Stimulated activated CD4-positive, alpha-beta T cell treated with anti-CD3 and anti-CD28 coated beads, Interleukin-1b, Interleukin-23, amount 100 ng/mL, for 48 hours (primary cell): ENCODE data around the gene DHTKD1.
A peak's percentile ranks its signal among the peaks of the same experiment; 100 is the strongest.
"Not testable (repeated sequence)": the region's sequence is repeated elsewhere in the genome, so short reads cannot be mapped to it uniquely, and the experiment has no call there.

Source experiments
- DNase-seq: peaks from one replicate; pipeline ENCODE4 v3.0.0-alpha.2; 2020

Gene DHTKD1

DNA sequence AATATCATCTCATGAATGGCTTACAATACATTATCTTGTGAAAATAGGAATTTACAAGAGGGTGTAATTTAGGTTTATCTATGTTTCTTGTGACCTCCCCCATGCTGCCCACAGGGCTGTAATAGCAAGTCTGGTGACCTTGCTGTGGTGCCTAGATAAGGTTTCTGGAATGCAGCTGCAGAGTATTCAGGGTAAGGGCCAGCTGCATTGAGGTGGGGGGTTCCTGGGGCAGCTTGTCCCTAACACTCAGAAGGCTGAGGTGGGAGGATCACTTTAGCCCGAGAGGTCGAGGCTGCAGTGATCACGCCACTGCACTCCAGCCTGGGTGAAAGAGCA is 5.3 kb upstream of the DHTKD1 start:
- DNase-seq, result no peak

DNA sequence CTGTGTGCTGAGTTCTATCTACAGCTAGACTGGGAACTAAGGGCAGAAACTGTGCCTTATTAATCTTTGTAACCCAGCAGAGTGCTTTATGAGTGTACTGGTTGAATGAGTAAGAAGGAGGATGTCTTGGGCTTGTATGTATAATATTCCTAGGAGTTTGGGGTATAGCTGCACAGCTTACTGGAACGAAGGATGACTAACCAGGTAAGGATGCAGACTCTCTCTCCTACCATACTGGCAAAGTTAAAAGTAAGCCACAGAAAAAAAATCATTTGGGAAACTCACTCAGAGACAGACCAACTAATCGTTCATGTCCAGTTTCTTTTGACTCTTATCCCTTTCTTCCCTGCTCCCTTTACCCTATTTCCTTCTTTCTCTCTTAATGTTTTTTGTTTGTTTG is 1.4 kb upstream of the DHTKD1 start:
- DNase-seq, result no peak

DNA sequence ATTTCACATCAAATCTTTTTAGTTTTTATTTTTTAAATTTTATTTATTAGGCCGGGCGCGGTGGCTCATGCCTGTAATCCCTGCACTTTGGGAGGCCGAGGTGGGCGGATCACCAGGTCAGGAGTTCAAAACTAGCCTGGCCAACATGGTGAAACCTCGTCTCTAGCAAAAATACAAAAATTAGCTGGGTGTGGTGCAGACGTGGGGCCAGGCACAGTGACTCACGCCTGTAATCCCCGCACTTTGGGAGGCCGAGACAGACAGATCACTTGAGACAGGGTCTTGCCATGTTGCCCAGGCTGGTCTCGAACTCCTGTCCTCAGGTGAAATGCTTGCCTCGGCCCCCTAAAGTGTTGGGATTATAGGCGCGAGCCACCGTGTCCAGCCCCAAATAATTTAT is 2.7 kb downstream of the DHTKD1 start:
- not testable (repeated sequence) for DNase-seq

DNA sequence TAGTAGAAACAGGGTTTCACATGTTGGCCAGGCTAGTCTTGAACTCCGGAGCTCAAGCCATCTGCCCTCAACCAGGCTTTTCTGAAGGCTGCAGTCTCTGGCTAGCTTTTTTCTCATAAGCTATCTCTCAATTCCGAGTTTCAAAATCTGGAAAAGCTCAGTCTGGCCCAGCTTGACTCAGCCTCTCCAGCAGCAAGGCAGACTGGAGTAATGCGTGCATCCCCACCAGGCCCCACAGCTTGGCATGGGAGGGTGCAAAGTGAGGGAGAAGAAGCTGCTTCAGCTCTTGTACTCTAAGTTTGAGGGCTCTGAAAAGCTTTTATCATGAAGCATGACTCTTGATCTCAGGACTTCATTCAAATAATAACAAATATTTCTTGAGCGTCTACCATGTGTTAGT is 4.8 kb downstream of the DHTKD1 start:
- DNase-seq, result no peak

DNA sequence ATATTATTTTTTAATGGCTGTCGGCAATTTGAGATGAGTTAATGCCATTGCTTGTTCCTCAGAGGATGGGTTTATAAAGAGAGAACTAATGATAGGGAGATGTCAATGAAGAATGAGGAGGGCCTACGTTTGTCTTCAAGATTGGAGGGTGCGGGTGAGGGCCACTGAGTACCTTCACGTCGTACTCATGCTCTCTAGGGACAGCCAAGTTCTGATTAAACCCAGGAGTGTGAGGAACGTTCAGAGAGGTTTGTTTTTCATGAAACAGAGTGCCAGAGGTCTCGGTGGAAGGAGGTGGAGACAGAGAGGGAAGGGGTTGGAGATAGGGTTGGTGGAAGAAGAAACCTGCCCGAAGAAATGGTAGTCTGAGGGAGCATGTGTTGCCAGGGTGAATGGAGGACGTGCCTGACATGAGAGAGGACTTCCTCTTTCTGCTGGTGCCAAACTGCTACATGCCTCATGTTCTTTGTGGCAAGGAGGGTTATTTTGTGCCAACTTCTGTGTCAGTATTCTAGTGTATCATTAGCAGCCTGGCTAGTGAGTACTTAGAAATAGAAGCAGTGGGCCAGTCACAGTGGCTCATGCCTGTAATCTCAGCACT is 8.9 kb downstream of the DHTKD1 start:
- DNase-seq, result no peak

DNA sequence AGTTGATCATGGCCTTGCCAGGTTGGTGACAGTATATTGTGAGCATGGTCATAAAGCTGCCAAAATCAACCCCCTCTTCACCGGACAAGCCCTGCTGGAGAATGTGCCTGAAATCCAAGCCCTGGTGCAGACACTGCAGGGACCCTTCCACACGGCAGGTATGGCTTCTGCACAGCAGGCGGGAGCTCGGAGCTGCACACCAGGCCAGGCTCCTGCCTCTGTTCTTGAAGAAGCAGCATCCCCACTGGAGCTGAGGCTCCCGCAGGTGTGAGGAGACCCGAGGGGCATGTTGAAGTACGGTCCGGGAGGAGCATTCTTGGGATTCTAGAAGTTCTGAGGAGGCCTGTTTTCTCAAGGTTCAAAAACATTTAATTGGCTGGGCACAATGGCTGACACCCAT is 12.7 kb downstream of the DHTKD1 start:
- no peak for DNase-seq

DNA sequence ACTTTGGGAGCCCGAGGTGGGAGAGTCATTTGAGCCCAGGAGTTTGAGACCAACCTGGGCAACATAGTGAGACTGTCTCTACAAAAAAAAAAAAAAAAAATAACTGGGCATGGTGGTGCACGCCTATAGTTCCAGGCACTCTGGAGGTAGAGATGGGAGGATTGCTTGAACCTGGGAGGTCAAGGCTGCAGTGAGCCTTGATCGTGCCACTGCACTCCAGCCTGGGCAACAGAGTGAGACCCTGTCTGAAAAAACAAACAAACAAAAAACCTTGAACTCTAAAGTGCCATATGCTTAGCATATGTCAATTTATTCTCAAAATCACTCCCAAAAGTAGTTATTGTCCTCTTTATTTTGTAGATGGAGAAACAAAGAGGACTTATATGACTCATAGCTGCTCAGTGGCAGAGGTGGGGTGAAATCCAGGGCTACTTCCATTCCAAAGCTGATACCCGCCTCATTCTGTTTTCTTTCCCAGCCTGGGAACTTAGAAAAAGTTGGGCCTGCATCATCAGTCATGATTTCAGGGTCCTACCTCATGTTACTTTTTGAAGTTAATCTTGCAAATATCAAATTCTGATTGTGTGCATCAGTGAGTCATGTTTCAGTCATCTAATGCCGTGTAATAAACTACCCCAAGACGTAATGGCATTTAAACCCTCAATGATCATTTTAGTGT is 13.3 kb downstream of the DHTKD1 start:
- no peak for DNase-seq

DNA sequence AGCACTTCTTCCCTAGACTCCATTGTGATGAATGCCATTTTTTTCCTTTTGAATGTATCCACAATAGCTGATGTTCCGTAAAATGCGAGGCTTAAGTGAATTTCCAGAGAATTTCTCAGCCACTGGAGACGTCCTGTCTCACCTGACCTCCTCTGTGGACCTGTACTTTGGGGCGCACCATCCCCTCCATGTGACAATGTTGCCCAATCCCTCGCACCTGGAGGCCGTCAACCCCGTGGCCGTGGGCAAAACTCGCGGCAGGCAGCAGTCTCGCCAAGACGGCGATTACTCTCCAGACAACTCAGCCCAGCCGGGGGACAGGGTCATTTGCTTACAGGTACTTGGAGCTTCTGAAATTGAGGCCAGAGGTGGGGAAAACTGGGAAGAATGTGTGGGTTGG is 20.2 kb downstream of the DHTKD1 start:
- no peak for DNase-seq

DNA sequence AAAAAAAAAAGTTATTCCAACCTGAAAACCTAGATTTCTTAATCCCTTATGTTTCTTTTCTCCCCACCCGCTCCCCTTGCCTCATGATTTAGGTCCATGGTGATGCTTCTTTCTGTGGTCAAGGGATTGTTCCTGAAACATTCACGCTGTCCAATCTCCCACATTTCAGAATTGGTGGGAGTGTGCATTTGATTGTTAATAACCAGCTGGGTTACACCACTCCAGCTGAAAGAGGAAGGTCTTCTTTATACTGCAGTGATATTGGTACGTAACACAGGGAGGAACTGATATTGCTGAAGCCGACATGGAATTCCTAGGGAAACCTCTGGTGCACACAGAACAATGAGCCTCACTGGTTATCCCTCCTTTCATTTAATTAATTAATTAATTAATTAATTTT is 22.7 kb downstream of the DHTKD1 start:
- DNase-seq, result no peak

DNA sequence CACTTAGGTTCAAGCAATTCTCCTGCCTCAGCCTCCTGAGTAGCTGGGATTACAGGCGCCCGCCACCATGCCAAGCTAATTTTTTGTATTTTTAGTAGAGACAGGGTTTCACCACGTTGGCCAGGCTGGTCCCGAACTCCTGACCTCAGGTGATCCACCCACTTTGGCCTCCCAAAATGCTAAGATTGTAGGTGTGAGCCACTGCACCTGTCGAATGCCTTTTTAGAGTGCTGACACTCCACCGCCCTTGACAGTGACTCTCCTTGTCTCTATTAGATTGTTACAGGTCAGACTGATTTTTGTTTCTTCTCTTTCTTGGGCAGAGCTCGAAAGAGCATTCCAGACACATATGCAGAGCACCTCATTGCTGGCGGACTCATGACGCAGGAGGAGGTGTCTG is 28.6 kb downstream of the DHTKD1 start:
- DNase-seq, result not testable (repeated sequence)

DNA sequence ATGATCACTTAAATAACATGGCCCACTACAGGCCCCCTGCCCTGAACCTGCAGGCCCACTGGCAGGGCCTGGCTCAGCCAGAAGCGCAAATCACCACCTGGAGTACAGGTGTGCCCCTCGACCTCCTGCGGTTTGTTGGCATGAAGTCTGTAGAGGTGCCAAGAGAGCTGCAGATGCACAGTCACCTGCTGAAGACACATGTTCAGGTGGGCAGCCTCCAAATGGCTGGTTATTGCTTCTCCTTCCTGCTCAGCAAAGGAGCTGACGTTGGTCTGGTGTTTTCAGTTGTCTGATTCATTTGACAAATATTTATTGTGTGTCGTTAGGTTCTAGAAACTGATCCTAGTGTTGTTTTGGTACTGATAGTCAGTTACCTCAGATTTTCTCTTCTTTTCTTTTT is 29.0 kb downstream of the DHTKD1 start:
- no peak for DNase-seq

DNA sequence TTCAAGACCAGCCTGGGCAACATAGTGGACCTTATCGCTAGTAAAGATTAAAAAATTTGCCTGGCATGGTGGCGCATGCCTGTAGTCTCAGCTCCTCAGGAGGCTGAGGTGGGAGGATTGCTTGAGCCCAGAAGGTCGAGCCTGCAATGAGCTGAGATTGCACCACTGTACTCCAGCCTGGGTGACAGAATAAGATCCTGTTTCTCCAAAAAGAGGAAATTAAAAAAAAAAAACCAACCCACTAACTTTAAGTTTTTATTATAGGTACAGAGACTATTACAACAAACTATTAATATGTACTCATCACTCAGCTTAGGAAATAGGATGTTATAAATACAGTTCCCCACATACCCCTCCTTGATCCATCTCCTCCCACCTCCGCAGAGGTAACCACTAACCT is 30.2 kb downstream of the DHTKD1 start:
- DNase-seq, result no peak

DNA sequence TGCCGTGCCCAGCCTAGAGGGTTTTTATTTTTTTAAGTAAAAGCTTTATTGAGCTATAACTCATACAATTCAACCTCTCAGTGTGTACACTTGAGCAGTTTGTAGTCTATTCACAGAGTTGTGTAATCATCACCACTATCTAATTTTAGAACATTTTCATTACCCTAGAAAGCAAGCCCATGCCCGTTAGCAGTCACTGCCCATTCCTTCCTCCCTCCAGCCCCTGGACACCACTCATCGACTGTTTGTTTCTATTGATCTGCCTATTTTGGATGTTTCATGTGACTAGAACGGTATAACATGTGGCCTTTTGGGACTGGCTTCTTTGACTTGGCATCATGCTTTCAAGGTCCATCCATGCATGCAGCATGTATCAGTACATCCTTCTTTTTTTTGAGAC is 35.0 kb downstream of the DHTKD1 start:
- DNase-seq, result no peak

DNA sequence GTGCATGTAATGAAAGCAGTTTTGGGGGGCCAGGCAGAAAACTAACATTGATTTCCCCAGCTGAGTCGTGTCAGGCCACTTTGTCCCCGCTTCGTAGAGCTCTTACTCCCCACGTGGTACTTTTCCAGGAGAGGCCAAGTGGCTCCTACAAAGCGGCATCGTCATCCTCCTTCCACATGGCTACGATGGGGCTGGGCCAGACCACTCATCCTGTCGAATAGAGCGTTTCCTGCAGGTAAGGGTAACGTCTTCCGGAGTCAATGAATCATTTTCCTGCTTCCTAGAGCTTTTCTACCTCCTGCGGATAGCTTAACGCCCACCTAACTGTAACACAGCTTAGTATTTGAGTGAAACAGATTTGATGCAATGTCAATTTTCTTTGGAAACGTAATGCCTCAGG is 39.0 kb downstream of the DHTKD1 start:
- DNase-seq, result no peak

DNA sequence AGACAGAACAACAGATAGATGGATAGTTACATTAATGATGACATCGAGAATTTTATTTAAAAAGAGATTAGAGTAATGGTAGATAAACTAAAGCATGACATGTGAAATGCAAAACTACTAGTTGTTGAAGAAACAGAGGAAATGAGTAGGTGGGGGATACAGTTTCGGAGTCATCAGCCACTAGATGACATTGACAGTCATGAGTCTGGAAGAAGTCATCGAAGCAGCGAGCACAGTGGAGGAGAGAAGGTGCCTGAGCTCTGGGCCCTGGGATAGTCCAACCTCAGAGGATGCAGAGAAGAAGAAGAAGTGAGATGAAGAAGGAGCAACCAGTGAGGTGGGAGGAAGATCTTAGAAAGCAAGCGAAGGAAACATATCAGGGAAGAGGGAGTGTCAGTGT is 40.5 kb downstream of the DHTKD1 start:
- no peak for DNase-seq

DNA sequence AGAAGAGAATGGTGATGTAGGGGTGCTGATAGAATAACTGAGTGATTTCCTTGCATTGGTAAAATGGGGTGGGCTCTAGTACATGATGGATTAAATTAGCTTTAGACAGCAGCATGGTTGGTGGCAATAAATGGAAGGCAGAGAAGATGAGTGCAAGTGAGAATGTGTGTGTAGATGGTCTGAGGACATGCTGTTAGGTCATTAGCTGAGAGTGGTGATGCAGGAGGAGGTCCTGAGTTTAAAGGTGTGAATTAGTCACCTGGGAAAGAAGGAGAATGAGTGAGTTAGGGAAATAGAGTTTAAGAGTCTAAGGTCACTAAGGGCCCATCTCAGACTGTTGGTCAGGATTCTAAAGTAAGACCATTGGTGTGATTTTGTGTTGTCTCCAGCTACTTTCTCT is 42.8 kb downstream of the DHTKD1 start:
- no peak for DNase-seq

DNA sequence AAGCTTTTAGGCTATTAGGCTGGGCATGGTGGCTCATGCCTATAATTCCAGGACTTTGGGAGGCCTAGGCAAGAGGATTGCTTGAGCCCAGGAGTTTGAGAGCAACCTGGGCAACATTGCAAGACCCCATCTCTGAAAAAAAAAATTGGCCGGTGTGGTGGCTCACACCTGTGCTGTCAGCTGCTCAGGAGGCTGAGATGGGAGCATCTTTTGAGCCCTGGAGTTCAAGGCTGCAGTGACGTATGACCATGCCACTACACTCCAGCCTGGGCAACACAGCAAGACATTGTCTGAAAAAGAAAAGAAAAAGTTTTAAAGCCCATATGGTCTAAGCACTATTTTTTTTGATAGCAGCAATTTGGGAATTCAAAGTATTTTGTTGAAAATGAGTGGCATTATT is 44.9 kb downstream of the DHTKD1 start:
- no peak for DNase-seq

DNA sequence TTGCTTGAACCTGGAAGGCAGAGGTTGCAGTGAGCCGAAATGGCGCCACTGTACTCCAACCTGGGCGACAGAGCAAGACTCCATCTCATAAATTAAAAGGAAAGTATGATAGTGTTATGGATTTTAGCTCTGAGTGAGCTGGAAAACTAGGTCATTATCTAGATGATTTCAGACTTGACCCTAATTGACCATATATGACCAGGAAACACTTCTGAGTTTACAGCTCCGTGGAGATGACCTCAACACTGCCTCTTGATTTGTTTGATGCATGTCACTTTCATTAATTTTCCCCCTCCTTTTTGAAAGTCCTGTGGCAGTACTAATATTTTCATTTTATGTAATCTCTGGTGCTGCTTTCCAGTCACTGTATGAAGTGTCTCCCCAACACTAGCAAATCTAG is 52.9 kb downstream of the DHTKD1 start:
- DNase-seq, result no peak

DNA sequence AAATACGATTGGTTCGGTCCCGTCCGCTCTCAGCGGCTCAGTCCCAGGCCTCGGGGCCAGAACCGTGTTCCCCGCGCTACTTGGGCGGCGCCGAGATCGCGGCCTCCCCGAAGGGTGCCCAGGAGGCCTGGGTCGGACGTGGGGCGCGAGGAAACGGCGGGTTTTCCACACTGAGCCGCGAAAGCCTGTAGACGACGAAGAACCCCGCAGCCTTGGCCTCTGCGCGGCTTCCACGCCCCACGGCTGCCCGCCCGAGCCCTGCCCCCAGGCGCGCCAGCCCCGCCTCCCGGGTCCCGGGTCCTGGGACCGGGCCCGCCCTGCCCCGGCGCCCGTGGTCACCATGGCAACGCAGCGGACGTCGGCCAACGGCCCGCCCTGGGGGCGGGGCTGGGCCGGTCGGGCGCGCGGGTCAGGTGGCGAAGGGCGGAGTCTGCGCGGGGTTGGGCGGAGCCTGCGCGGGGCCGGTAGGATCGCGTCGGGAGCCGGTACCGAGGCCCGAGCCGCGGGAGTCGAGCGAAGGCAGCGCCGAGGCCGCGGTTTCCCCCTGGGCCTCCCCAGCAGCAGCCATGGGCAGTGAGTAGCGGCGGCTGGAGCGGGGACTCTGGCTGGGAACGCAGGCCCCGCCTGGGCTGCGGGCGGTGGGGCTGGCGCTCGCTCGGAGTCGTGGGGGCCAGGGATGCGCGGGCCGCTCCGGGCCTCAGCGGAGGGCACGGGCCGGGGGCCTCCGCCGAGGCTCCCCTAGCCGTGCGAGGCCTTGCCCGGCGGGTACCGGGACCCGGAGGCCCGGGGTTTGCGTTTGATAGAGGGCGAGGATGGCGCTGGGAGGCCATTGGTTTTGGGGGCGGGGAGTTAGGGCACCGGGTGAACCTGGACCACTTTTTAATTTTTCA is 60.7 kb downstream of the DHTKD1 start, which contains the start of gene SEC61A2:
Gene SEC61A2 (plus strand): TSS at position 456 of the 890 bp plus-strand sequence. CDS start 111 bp downstream, at position 567.
- DNase-seq, result peak; percentile 97

DNA sequence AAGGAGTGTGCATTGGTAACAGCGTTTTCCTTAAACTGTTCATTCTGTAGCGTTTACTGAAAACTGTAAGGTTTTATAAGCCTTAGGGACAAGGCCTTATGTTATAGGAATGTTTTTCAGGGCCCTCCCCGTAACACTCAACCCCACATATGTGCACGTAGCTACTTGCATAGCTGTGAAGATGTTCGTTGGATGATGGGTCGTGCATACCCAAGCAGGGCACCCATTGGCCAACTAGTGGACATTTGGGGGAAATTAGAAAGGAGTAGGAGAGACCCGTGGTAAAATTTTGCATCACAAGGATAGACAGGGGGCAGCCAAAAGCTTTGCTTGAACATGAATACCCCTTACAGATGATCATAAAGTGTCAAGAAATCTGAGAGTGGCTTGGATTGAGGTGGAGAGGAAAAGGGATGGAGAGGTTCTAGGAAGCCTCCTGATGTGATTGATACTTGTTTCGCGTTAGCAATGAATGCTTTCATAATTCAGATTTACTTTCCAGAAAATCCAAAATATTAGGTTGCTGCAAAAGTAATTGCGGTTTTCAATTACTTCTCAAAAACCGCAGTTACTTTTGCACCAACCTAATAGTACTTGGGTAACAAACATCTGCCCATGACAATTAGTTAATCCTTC is 61.6 kb downstream of the DHTKD1 start:
- peak; percentile 37 for DNase-seq

DNA sequence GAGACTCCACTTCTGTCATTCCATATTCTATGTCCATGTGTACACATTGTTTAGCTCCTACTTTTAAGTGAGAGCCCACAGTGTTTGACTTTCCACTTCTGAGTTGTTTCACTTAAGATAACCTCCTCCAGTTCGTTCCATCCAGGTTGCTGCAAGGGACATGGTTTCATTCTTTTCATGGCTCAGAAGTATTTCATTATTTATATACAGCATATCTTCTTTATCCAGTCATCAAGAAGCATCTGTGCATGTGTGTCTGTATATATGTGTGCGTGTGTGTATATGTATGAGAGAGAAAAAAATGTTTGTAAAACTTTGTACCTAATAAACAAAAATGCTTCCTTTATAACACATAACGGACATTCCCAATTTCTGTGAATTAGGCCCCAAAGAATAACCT is 66.9 kb downstream of the DHTKD1 start:
- DNase-seq, result no peak

DNA sequence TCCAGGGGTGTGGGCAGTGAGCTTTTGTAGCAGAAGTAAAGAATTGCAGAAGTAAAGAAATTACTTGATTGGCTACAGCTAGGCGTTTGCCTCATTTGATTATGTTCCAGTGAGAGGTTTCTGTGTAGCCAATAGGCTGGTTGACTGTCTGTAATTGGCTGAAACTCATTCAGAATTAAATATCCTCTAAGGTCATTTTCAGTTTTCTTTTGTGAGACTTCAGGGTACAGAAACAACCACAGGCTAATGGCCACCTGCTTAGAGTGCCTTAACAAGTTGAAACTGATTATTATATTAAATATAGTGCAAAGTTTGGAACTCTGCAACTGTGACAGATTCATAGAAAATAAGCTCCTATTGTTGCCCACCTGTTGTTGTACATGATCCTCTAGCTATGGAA is 71.3 kb downstream of the DHTKD1 start:
- DNase-seq, result no peak

DNA sequence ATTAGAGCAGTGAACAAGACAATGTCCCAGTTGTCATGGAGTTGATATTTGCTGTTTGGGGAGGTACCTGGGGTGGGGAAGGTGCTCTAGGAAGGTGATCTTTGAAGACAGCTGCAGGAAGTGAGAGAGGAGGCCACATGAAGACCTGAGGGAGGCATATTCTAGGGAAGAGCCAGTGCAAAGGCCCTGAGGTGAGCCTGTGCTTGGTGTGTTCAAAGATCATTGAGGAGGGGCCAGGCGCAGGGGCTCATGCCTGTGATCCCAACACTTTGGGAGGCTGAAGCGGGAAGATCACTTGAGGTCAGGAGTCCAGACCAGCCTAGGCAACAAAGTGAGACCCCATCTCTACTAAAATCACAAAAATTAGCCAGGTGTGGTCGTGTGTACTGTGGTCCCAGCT is 75.8 kb downstream of the DHTKD1 start:
- no peak for DNase-seq

DNA sequence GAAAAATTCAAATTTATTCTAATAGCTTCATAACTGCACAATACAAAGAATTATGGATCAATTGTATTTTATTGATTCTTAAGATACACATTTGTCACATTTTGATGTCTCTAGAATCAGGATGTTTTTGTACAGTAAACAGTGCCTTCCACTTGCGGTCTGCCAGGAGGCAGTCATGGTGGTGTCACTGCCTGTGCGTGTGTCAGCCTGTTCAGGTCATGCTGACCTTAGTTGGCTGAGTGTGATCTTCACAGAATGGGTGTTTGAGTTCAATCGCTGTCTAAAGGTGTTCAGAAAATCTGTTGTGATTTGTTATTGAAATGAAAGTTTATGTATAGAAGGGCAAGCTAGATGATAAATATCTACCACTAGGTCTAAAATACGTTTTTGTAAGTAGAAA is 81.4 kb downstream of the DHTKD1 start:
- DNase-seq, result no peak
